ENCODE measurements around the gene LVRN.

LVRN gene

DNA sequence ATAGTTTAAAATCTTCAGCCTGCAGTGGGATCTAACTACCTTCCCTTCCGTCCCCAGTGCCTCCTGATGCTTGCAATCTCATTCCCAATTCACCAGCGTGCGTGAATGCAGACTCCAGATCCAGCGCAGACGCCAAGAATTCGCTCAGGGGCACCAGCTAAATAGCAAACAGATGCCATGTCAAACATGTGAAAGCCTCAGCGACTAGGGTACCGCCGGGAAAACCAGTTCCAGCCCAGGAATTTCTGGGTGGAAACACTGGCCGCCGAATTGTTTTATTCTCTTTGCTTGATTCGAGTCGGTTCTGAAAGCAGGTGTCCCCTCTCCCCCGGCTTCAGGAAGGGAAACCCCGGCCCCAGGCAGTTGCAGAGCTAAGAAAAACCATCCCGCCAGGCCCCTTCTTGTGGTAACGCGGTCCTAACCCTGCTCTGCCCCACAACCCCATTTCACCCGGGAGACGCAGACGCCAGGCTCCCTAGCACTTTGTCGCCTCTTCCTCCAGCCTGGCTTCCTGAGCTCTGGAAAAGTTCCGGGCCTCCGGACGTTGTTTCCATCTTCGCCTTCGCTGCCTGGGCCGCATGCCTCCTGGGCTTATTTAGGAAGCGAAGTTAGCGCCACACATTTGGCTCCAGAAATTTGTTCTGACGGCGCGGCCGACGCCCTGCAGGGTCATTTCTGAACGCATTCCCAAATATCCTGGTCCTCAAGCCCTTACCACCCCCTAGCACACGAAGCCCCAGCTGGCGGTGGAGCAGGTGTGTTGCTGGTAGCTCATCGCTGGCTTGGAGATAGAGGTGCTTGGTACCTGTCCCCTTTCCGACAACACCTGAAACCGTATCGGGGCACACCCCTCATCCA is 665 bp upstream of the LVRN start:
- no peak for DNase-seq

GRCh38 chr5:115962565-115963402 is 509 bp downstream of the LVRN start:
- no peak for DNase-seq

GRCh38 chr5:115963566-115963965 is 1.3 kb downstream of the LVRN start:
- DNase-seq = no peak

- no peak for DNase-seq
These were observed 6.5 kb downstream of the LVRN start for GRCh38 chr5:115968770-115969169.

- DNase-seq = no peak
These were observed 14.8 kb downstream of the LVRN start for GRCh38 chr5:115977096-115977495.

DNA sequence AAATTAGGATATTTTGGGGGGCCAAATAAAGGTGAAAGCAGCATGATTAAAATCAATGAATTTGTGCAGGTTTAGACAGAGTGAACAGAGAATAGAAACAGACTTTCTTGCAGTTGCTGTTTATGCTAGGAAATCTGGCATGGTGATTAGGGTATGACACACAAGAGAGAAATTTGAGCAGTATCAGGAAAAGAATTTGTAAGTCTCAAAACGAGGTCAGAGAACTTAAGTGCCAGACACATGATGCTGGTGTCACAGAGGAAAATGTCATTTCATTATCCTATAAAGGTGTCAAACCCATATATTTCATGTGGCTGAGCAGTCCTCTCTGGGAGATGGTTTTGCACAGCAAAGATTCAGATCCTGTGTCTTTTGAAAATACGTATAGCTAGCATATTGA is 15.7 kb downstream of the LVRN start:
- DNase-seq = no peak

DNA sequence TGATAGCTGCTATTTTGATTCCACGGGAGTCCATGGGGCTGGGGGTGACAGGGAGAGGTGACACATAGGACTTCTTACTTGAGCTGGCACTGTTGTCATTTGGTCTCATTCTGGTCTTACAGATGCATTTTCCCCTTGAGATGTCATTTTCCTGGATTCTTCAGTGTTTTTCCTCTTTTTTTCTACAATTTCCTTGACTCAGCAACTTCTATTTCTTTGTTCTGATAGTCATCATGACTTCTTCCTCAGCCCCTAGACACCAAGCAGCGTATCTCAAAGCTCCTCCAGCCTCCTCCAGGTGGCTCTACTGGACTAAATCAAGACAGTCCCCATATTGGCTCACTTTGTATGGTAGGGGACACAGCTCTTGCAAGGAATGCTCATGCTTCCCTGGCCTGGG is 16.5 kb downstream of the LVRN start:
- DNase-seq = no peak

GRCh38 chr5:115979201-115980041 is 17.1 kb downstream of the LVRN start:
- no peak for DNase-seq

DNA sequence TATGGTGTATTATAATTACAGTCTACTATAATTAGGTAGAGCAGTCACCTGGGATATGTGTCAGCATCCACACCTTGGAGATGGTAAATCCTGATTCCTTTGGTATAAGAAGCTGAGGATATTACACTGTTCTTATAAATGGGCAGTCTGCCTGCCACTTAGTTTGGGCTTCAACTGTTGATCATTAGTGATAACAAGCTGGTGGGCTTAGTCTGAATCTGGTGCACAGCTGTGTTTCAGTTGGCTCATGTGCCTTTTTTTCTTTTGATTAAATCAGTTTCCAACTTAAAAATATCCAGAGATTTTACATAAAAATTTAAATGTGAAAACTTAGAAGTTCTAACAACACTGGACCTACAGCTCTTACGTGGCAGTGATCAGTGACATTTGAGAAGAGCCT is 21.2 kb downstream of the LVRN start:
- DNase-seq = no peak

GRCh38 chr5:115985802-115986757 is 23.8 kb downstream of the LVRN start:
- no peak for DNase-seq

DNA sequence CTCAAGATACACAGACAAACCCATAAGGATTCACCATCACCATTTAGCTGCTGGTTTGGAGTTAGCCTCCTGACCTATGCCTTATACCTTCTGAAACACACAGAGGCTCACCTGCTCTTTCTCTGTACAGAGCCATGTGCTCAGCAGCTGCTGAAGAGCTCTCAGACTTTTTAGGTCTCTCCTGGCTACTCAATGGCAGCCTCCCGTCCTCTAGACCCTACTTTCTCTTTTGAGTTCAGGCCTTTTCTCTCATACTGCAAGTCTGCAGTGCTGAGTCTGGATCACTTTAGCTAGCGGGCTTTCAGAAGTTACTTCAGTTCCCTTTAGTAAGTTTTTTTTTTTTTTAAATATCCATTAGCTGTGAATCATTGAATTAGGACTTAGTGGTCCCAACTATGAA is 25.7 kb downstream of the LVRN start:
- no peak for DNase-seq

- DNase-seq = no peak
These were observed 30.6 kb downstream of the LVRN start for GRCh38 chr5:115992848-115993350.

- no peak for DNase-seq
These were observed 33.1 kb downstream of the LVRN start for GRCh38 chr5:115995351-115995750.

GRCh38 chr5:116002116-116002906 is 40.0 kb downstream of the LVRN start:
- no peak for DNase-seq

DNA sequence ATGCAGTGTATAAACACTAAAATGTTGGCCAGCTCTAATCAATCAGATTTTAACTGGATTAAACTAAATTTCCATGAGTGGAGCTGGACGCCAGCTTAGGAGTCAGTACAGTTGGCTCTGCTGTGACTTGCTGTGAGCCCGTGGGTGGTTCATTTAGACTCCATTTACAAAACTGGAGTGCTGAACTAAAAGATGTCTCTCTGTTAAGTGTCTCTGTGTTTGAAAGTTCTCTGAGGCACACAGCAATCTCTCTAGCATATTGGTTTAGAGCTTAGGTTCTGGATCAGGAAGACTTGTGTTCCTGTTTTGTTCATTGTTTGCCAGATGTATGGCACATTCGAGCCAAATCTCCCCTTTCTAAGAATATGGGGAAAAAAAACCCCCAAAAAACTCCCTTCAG is 42.0 kb downstream of the LVRN start:
- no peak for DNase-seq

DNA sequence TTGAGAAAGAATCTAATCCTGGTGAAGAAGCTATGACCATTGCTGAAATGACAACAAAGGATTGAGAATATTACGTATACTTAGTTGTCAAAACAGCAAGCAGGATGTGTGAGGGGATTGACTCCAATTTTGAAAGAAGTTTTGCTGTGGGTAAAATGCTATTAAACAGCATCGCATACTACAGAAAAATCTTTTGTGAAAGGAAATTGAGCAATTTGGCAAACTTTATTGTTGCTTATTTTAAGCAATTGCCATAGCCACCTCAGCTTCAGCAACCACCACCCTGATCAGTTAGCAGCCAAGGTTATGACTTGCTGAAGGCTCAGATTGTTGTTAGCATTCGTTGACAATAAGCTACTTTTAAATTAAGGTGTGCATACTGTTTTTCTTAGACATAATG is 47.5 kb downstream of the LVRN start:
- DNase-seq = no peak

DNA sequence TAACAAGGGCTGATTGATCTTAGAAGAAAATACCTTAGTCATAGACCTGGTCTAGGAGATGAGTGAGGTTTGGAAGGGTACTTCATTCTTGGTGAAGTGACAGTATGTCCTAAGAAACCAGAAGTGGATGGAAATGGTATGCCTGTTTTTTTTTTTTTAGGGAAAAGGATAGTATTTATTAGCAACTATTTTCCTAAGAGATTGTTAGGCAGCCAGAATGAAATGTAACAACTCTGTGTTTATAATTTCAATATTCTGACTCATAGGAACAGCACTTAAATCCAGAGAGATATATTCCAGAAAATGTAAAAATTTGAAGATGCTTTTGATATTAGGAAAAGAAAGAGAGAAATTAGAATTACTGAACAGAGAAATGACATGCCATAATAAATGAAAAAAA is 48.8 kb downstream of the LVRN start:
- DNase-seq = no peak

- no peak for DNase-seq
These were observed 51.0 kb downstream of the LVRN start for GRCh38 chr5:116013207-116013785.

- DNase-seq = no peak
These were observed 51.7 kb downstream of the LVRN start for GRCh38 chr5:116013936-116014335.

DNA sequence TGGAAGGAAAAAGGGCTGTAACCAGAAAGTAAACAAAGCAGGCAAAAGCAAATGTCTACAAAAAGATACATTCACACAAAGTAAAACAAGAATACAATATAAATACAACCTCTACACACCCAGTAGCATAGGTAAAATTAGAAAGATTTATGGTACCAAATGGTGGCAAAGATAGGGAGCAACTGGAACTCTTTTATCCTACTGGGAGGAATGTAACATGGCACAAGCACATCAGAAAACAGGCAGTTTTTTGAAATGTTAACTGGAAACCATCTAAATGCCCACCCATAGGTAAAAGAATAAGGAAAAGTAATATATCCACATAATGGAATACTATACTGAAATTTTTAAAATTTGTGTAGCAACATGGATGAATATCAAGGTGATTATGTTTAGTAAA is 61.3 kb downstream of the LVRN start:
- no peak for DNase-seq

GRCh38 chr5:116025866-116026265 is 63.6 kb downstream of the LVRN start:
- no peak for DNase-seq

All from CD4-positive, alpha-beta T cell treated with Interleukin-17A for 1 hour (primary cell).